ENCODE results near the gene SPEF2. TPM values are rescaled to one million over a fixed set of nuclear protein-coding genes. Genes with fewer than 3 reads are reported as not detected.

SPEF2 gene
- total RNA-seq, 1 experiment from 2014 or later = 4.0 TPM

DNA sequence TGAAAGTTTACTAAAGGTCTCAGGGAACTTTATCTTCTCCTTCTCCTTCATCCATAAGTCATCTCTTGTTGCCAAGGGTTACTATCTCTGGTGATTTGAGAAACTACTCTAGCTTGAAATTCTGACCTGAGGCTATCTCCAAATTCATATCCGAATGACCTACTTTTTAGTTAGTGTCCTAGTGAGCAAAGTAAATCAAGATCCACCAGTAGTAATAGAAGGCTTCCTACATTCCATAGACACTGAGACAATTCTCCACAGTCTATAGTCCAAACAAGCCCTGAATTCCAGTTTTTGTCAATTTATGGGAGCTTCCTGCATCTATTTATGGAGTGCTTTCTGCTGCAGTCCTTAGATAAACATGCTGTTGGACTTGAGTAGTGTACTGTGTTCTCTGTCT lies 244.1 kb downstream of the SPEF2 start:
- intact Hi-C loops (cut with micrococcal nuclease; ENCODE audit: unreplicated experiment) = no loop called here
- CTCF ChIA-PET = no interaction called here

DNA sequence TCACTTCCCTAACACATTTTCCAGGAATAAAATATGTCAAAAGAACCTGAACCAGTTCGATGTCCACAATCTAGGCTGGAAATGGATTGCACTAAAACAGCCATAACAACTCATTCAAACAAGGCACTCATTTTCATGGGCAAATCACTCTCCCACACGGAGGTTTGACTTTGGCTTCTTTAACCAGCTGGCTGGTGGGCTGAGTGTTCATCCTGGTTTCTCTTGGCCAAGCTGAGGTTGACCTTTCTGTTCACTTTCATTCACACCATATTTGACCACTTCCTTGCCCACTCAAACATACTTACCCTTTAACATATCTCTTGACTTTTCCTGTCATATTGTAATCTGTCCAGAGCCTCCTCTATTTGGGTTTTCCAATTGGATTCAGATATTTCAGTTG lies 244.5 kb downstream of the SPEF2 start:
- Mint-ChIP-seq H3K27me3 (ENCODE audit: insufficient read depth, unreplicated experiment) (peaks cover 2% of the 10 kb centered on the region), H3K36me3 (ENCODE audit: insufficient read depth, unreplicated experiment) (no peaks in the 10 kb centered on the region), H3K27ac (ENCODE audit: unreplicated experiment) (no peak overlapping the region), H3K4me1 (ENCODE audit: low read depth, unreplicated experiment) (no peaks in the 10 kb centered on the region), H3K9me3 (ENCODE audit: unreplicated experiment) (peaks cover 10% of the 10 kb centered on the region), H3K4me3 (ENCODE audit: unreplicated experiment) (no peak overlapping the region)
- no TSS peak for BruUV-seq (replicated peaks)
- Histone ChIP-seq H3K27me3 (replicated peaks; ENCODE audit: control insufficient read depth, insufficient read depth, low read length) (no peaks in the 10 kb centered on the region), H3K36me3 (ENCODE audit: control insufficient read depth, insufficient read depth, low read length) (no peaks in the 10 kb centered on the region), H3K4me3 (ENCODE audit: low read depth, low read length) (no peak overlapping the region), H3K4me1 (no peaks in the 10 kb centered on the region), H3K9me3 (no peaks in the 10 kb centered on the region)
- intact Hi-C loops (cut with micrococcal nuclease; ENCODE audit: unreplicated experiment) = no loop called here
- no peak for DNase-seq
- TF ChIP-seq, protein P1, sequence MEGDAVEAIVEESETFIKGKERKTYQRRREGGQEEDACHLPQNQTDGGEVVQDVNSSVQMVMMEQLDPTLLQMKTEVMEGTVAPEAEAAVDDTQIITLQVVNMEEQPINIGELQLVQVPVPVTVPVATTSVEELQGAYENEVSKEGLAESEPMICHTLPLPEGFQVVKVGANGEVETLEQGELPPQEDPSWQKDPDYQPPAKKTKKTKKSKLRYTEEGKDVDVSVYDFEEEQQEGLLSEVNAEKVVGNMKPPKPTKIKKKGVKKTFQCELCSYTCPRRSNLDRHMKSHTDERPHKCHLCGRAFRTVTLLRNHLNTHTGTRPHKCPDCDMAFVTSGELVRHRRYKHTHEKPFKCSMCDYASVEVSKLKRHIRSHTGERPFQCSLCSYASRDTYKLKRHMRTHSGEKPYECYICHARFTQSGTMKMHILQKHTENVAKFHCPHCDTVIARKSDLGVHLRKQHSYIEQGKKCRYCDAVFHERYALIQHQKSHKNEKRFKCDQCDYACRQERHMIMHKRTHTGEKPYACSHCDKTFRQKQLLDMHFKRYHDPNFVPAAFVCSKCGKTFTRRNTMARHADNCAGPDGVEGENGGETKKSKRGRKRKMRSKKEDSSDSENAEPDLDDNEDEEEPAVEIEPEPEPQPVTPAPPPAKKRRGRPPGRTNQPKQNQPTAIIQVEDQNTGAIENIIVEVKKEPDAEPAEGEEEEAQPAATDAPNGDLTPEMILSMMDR (IDR thresholded peaks at IDR 0.05; ENCODE audit: insufficient read depth in 1 of 2, low read depth in 1 of 2, low read length in 1 of 2, severe bottlenecking in 1 of 2, unreplicated experiment in 1 of 2) = no peak
- ChIA-PET POLR2A (no interaction called here), CTCF (no interaction called here)

More for the DNA sequence above, 244.1 kb downstream of the SPEF2 start:
- Histone ChIP-seq H3K9me3 (no peaks in the 10 kb centered on the region), H3K4me3 (ENCODE audit: low read depth, low read length) (no peak overlapping the region), H3K36me3 (ENCODE audit: control insufficient read depth, insufficient read depth, low read length) (no peaks in the 10 kb centered on the region), H3K4me1 (no peaks in the 10 kb centered on the region), H3K27me3 (replicated peaks; ENCODE audit: control insufficient read depth, insufficient read depth, low read length) (no peaks in the 10 kb centered on the region)
- H3K36me3 Mint-ChIP-seq (ENCODE audit: insufficient read depth, unreplicated experiment) = no peaks in the 10 kb centered on the region
- H3K4me1 Mint-ChIP-seq (ENCODE audit: low read depth, unreplicated experiment) = no peaks in the 10 kb centered on the region
- peaks cover 10% of the 10 kb centered on the region for H3K9me3 Mint-ChIP-seq (ENCODE audit: unreplicated experiment)
- POLR2A ChIA-PET = no interaction called here
- DNase-seq = no peak
- no peak overlapping the region for H3K27ac Mint-ChIP-seq (ENCODE audit: unreplicated experiment)
- BruUV-seq (replicated peaks) = no TSS peak
- H3K4me3 Mint-ChIP-seq (ENCODE audit: unreplicated experiment) = no peak overlapping the region
- TF ChIP-seq, protein P1 (IDR thresholded peaks at IDR 0.05; ENCODE audit: insufficient read depth in 1 of 2, low read depth in 1 of 2, low read length in 1 of 2, severe bottlenecking in 1 of 2, unreplicated experiment in 1 of 2) = no peak
- H3K27me3 Mint-ChIP-seq (ENCODE audit: insufficient read depth, unreplicated experiment) = no peaks in the 10 kb centered on the region

- Mint-ChIP-seq H3K27me3 (ENCODE audit: insufficient read depth, unreplicated experiment) (peaks cover 7% of the 10 kb centered on the region), H3K4me3 (ENCODE audit: unreplicated experiment) (no peak overlapping the region), H3K4me1 (ENCODE audit: low read depth, unreplicated experiment) (no peaks in the 10 kb centered on the region), H3K36me3 (ENCODE audit: insufficient read depth, unreplicated experiment) (no peaks in the 10 kb centered on the region), H3K27ac (ENCODE audit: unreplicated experiment) (no peak overlapping the region), H3K9me3 (ENCODE audit: unreplicated experiment) (peaks cover 10% of the 10 kb centered on the region)
- intact Hi-C loops (cut with micrococcal nuclease; ENCODE audit: unreplicated experiment) = no loop called here
- BruUV-seq (replicated peaks) = no TSS peak
- Histone ChIP-seq H3K9me3 (no peaks in the 10 kb centered on the region), H3K36me3 (ENCODE audit: control insufficient read depth, insufficient read depth, low read length) (no peaks in the 10 kb centered on the region), H3K4me1 (no peaks in the 10 kb centered on the region), H3K4me3 (ENCODE audit: low read depth, low read length) (no peak overlapping the region), H3K27me3 (replicated peaks; ENCODE audit: control insufficient read depth, insufficient read depth, low read length) (no peaks in the 10 kb centered on the region; the same call in 1 of the 2 replicates)
- CTCF ChIA-PET = no interaction called here
- POLR2A ChIA-PET = no interaction called here
- TF ChIP-seq, protein P1 (IDR thresholded peaks at IDR 0.05; ENCODE audit: insufficient read depth in 1 of 2, low read depth in 1 of 2, low read length in 1 of 2, severe bottlenecking in 1 of 2, unreplicated experiment in 1 of 2) = no peak
- DNase-seq = no peak
These were observed 245.5 kb downstream of the SPEF2 start for GRCh38 chr5:35863159-35863558.

Other genes with a start within 250 kb of the SPEF2 start
- not detected in 2 replicates for gene IL7R, start 239.0 kb downstream of the SPEF2 start, total RNA-seq (2022)

All from Caco-2 (cell line).